NB4 (cell line): ENCODE data around the gene SIRPG.

Experiments
- MAX ChIP-seq: IDR thresholded peaks from 2 replicates; pipeline ENCODE4 v1.6.1; 2011; ENCODE audit warnings: low read depth, low read length
- POLR2A ChIP-seq: IDR thresholded peaks from 2 replicates; pipeline ENCODE4 v1.6.1; 2011; ENCODE audit warnings: mild to moderate bottlenecking; ENCODE audit not compliant: insufficient read length; ENCODE audit errors: extremely low read depth
- TF ChIP-seq, protein P1 (sequence below): IDR thresholded peaks from one replicate; pipeline ENCODE4 v1.5.1; 2012; ENCODE audit warnings: low read depth, low read length

- TF ChIP-seq, protein P1, sequence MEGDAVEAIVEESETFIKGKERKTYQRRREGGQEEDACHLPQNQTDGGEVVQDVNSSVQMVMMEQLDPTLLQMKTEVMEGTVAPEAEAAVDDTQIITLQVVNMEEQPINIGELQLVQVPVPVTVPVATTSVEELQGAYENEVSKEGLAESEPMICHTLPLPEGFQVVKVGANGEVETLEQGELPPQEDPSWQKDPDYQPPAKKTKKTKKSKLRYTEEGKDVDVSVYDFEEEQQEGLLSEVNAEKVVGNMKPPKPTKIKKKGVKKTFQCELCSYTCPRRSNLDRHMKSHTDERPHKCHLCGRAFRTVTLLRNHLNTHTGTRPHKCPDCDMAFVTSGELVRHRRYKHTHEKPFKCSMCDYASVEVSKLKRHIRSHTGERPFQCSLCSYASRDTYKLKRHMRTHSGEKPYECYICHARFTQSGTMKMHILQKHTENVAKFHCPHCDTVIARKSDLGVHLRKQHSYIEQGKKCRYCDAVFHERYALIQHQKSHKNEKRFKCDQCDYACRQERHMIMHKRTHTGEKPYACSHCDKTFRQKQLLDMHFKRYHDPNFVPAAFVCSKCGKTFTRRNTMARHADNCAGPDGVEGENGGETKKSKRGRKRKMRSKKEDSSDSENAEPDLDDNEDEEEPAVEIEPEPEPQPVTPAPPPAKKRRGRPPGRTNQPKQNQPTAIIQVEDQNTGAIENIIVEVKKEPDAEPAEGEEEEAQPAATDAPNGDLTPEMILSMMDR, result no peak
- TF ChIP-seq MAX, result no peak
- TF ChIP-seq POLR2A, result no peak
Observed at GRCh38 chr20:1587781-1588532, 69.6 kb downstream of the SIRPG start.
